ENCODE results near the gene LITAF. TPM values are rescaled to one million over a fixed set of nuclear protein-coding genes. Genes with fewer than 3 reads are reported as not detected.

The LITAF gene
- total RNA-seq, 1 experiment from 2014 or later, result 244 TPM

GRCh38 chr16:11566398-11566797 is 20.3 kb downstream of the LITAF start:
- intact Hi-C loops (cut with micrococcal nuclease; ENCODE audit: unreplicated experiment), result no loop called here
- ChIA-PET CTCF (no interaction called here), POLR2A (ENCODE audit: unreplicated experiment) (interaction anchor here (0.6 kb wide), 1 partner anchor 80 kb away, joined by 9 read pairs; no protein-coding TSS in a partner anchor)
- Histone ChIP-seq H3F3A (ENCODE audit: insufficient read depth, low read depth) (peaks cover 17% of the 10 kb centered on the region; the same call in 1 of the 2 replicates), H4K20me1 (ENCODE audit: insufficient read depth) (peaks cover 76% of the 10 kb centered on the region), H3K4me2 (no peak overlapping the region), H3K4me1 (replicated peaks; ENCODE audit: insufficient read depth) (no peaks in the 10 kb centered on the region), H3K9me2 (ENCODE audit: insufficient read depth) (no peaks in the 10 kb centered on the region), H3K27me3 (ENCODE audit: insufficient read depth, low read depth) (no peaks in the 10 kb centered on the region), H3K79me2 (ENCODE audit: low read depth) (peaks cover 84% of the 10 kb centered on the region), H3K36me3 (ENCODE audit: low read depth) (no peaks in the 10 kb centered on the region), H3K27ac (no peak overlapping the region), H3K9me3 (ENCODE audit: insufficient read depth, low read depth) (no peaks in the 10 kb centered on the region), H3K4me3 (no peak overlapping the region), H2AFZ (no peak overlapping the region)
- DNase-seq, result no peak
- no TSS peak for BruUV-seq (replicated peaks)
- no peak for TF ChIP-seq EZH2 (IDR thresholded peaks at IDR 0.05; ENCODE audit: low read depth)
- TF ChIP-seq, protein P1, sequence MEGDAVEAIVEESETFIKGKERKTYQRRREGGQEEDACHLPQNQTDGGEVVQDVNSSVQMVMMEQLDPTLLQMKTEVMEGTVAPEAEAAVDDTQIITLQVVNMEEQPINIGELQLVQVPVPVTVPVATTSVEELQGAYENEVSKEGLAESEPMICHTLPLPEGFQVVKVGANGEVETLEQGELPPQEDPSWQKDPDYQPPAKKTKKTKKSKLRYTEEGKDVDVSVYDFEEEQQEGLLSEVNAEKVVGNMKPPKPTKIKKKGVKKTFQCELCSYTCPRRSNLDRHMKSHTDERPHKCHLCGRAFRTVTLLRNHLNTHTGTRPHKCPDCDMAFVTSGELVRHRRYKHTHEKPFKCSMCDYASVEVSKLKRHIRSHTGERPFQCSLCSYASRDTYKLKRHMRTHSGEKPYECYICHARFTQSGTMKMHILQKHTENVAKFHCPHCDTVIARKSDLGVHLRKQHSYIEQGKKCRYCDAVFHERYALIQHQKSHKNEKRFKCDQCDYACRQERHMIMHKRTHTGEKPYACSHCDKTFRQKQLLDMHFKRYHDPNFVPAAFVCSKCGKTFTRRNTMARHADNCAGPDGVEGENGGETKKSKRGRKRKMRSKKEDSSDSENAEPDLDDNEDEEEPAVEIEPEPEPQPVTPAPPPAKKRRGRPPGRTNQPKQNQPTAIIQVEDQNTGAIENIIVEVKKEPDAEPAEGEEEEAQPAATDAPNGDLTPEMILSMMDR (conservative IDR thresholded peaks at IDR 0.05), result no peak

DNA sequence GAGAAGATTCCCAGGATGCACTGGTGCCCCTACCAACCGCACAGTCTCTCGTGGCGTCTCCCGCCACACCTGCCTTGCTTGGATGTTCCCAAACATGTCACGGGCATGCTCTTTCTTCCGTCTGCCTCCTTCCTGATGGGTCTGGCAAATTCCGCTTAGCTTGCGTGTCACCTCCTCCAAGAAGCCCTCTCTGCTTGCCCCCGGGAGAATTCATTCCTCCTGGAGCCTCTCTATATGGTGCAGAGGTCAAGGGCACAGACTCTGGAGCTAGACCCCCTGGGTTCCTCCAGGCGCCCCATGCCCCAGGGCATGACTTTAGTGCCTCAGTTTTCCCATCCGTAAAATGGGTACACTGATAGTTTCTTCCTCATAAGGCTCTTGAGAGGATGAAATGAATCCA is 21.1 kb downstream of the LITAF start:
- H3K79me2 ChIP-seq (ENCODE audit: low read depth), result peaks cover 83% of the 10 kb centered on the region
- no peak overlapping the region for H3K4me2 ChIP-seq
- H3K9me2 ChIP-seq (ENCODE audit: insufficient read depth), result no peaks in the 10 kb centered on the region
- no peak overlapping the region for H2AFZ ChIP-seq
- H3K9me3 ChIP-seq (ENCODE audit: insufficient read depth, low read depth), result no peaks in the 10 kb centered on the region
- no peaks in the 10 kb centered on the region for H3K27me3 ChIP-seq (ENCODE audit: insufficient read depth, low read depth)
- no peaks in the 10 kb centered on the region for H3K36me3 ChIP-seq (ENCODE audit: low read depth)
- H3F3A ChIP-seq (ENCODE audit: insufficient read depth, low read depth), result peaks cover 17% of the 10 kb centered on the region; the same call in 1 of the 2 replicates
- no peak overlapping the region for H3K4me3 ChIP-seq
- no peaks in the 10 kb centered on the region for H3K4me1 ChIP-seq (replicated peaks; ENCODE audit: insufficient read depth)
- DNase-seq, result no peak
- CTCF ChIA-PET, result no interaction called here
- no peak for TF ChIP-seq EZH2 (IDR thresholded peaks at IDR 0.05; ENCODE audit: low read depth)
- TF ChIP-seq, protein P1 (conservative IDR thresholded peaks at IDR 0.05), result no peak
- POLR2A ChIA-PET (ENCODE audit: unreplicated experiment), result no interaction called here
- intact Hi-C loops (cut with micrococcal nuclease; ENCODE audit: unreplicated experiment), result no loop called here
- peaks cover 70% of the 10 kb centered on the region for H4K20me1 ChIP-seq (ENCODE audit: insufficient read depth)
- no peak overlapping the region for H3K27ac ChIP-seq
- BruUV-seq (replicated peaks), result no TSS peak

GRCh38 chr16:11564046-11564926 is 22.4 kb downstream of the LITAF start:
- H3K79me2 ChIP-seq (ENCODE audit: low read depth), result peaks cover 77% of the 10 kb centered on the region
- peaks cover 57% of the 10 kb centered on the region for H4K20me1 ChIP-seq (ENCODE audit: insufficient read depth)
- BruUV-seq (replicated peaks), result no TSS peak
- H3K4me1 ChIP-seq (replicated peaks; ENCODE audit: insufficient read depth), result no peaks in the 10 kb centered on the region
- no peak for DNase-seq
- no peaks in the 10 kb centered on the region for H3K27me3 ChIP-seq (ENCODE audit: insufficient read depth, low read depth)
- no peak overlapping the region for H2AFZ ChIP-seq
- intact Hi-C loops (cut with micrococcal nuclease; ENCODE audit: unreplicated experiment), result no loop called here
- H3K4me3 ChIP-seq, result no peak overlapping the region
- H3K9me2 ChIP-seq (ENCODE audit: insufficient read depth), result no peaks in the 10 kb centered on the region
- ChIA-PET POLR2A (ENCODE audit: unreplicated experiment) (no interaction called here), CTCF (interaction anchor here (0.6 kb wide), 1 partner anchor 78 kb away, joined by 7 read pairs; no protein-coding TSS in a partner anchor)
- peaks cover 17% of the 10 kb centered on the region; the same call in 1 of the 2 replicates for H3F3A ChIP-seq (ENCODE audit: insufficient read depth, low read depth)
- H3K36me3 ChIP-seq (ENCODE audit: low read depth), result no peaks in the 10 kb centered on the region; the same call in 1 of the 2 replicates
- H3K27ac ChIP-seq, result no peak overlapping the region
- TF ChIP-seq EZH2 (IDR thresholded peaks at IDR 0.05; ENCODE audit: low read depth), result no peak
- TF ChIP-seq, protein P1 (conservative IDR thresholded peaks at IDR 0.05), result no peak
- H3K9me3 ChIP-seq (ENCODE audit: insufficient read depth, low read depth), result no peaks in the 10 kb centered on the region
- H3K4me2 ChIP-seq, result no peak overlapping the region
